Measurements from ENCODE around the gene RAB7B.

GRCh38 chr1:206021626-206022365 lies 18.6 kb upstream of the RAB7B start:
- TF ChIP-seq MAX (IDR thresholded peaks at IDR 0.05; ENCODE audit: low read depth, low read length) = no peak
- TF ChIP-seq CTCF (IDR thresholded peaks at IDR 0.05; ENCODE audit: low read depth, low read length) = no peak
- TF ChIP-seq POLR2A (IDR thresholded peaks at IDR 0.05; ENCODE audit: extremely low read depth, insufficient read length) = no peak
- no peak for TF ChIP-seq MYC (IDR thresholded peaks at IDR 0.05; ENCODE audit: low read depth, low read length)

All from NB4 (cell line).